Mesenchymal stem cell (in vitro differentiated cells and primary cell): ENCODE measurements around the gene PRKAG2.

ENCODE experiments used
- DNase-seq: peaks from one replicate; pipeline ENCODE4 v3.0.0-alpha.2; 2013
- H2AFZ ChIP-seq: one replicate; pipeline ENCODE4 v1.6.1; 2013; ENCODE audit warnings: low read depth, mild to moderate bottlenecking, control low read depth, inconsistent platforms, low read length, moderate library complexity
- H2AK5ac ChIP-seq: 2 replicates; pipeline ENCODE4 v1.6.1; 2013; ENCODE audit warnings: low read length, moderate library complexity, mild to moderate bottlenecking, inconsistent platforms; ENCODE audit not compliant: severe bottlenecking
- H2BK120ac ChIP-seq: one replicate; pipeline ENCODE4 v1.6.1; 2013; ENCODE audit warnings: low read depth, mild to moderate bottlenecking, inconsistent platforms, low read length, moderate library complexity
- H2BK12ac ChIP-seq, 2 experiments: one replicate each; pipeline ENCODE4 v1.6.1; 2013; ENCODE audit warnings: inconsistent platforms in 2 of 2, low read length in 2 of 2, mild to moderate bottlenecking in 2 of 2, moderate library complexity in 2 of 2, control low read depth in 1 of 2
- H2BK15ac ChIP-seq: one replicate; pipeline ENCODE4 v1.6.1; 2013; ENCODE audit warnings: mild to moderate bottlenecking, low read depth, inconsistent platforms; ENCODE audit not compliant: poor library complexity, severe bottlenecking
- H2BK5ac ChIP-seq: 2 replicates; pipeline ENCODE4 v1.6.1; 2013; ENCODE audit warnings: low read depth, mild to moderate bottlenecking, low read length, control low read depth, inconsistent platforms; ENCODE audit not compliant: poor library complexity, severe bottlenecking
- H3K14ac ChIP-seq, 2 experiments: one replicate each; pipeline ENCODE4 v1.6.1; 2013; ENCODE audit warnings: inconsistent platforms in 2 of 2, low read length in 2 of 2, control low read depth in 1 of 2, mild to moderate bottlenecking in 1 of 2, moderate library complexity in 1 of 2
- H3K18ac ChIP-seq, 2 experiments: one replicate each; pipeline ENCODE4 v1.6.1; 2013; ENCODE audit warnings: inconsistent platforms in 2 of 2, low read length in 2 of 2, control low read depth in 1 of 2, low read depth in 1 of 2, mild to moderate bottlenecking in 1 of 2
- H3K23ac ChIP-seq, 2 experiments: one replicate each; pipeline ENCODE4 v1.6.1; 2013; ENCODE audit warnings: inconsistent platforms in 2 of 2, low read length in 2 of 2, mild to moderate bottlenecking in 2 of 2, moderate library complexity in 2 of 2, control low read depth in 1 of 2
- H3K27ac ChIP-seq: 2 replicates; pipeline ENCODE4 v1.5.1; 2013; ENCODE audit warnings: mild to moderate bottlenecking, moderate library complexity, low read length, control low read depth, inconsistent platforms; ENCODE audit not compliant: poor library complexity, severe bottlenecking
- H3K27me3 ChIP-seq, 2 experiments: 2 replicates each; pipeline versions ENCODE4 v1.6.1 to v1.7.0; 2013; ENCODE audit warnings: low read length in 2 of 2, mild to moderate bottlenecking in 2 of 2, moderate library complexity in 2 of 2, control low read depth in 1 of 2, inconsistent platforms in 1 of 2; ENCODE audit not compliant: control insufficient read depth in 1 of 2, insufficient read depth in 1 of 2
- H3K36me3 ChIP-seq, 2 experiments: 2 replicates each; pipeline versions ENCODE4 v1.6.1 to v1.7.0; 2013; ENCODE audit warnings: low read length in 2 of 2, control low read depth in 1 of 2, inconsistent platforms in 1 of 2, low read depth in 1 of 2, mild to moderate bottlenecking in 1 of 2; ENCODE audit not compliant: insufficient read depth in 2 of 2, control insufficient read depth in 1 of 2
- H3K4ac ChIP-seq, 2 experiments: one replicate each; pipeline ENCODE4 v1.6.1; 2013; ENCODE audit warnings: inconsistent platforms in 2 of 2, low read length in 2 of 2, mild to moderate bottlenecking in 2 of 2, moderate library complexity in 2 of 2, control low read depth in 1 of 2, low read depth in 1 of 2
- H3K4me1 ChIP-seq: 2 replicates; pipeline ENCODE4 v1.6.1; 2013; ENCODE audit warnings: low read depth, low read length, control low read depth; ENCODE audit not compliant: control insufficient read depth, insufficient read depth
- H3K4me2 ChIP-seq: 2 replicates; pipeline ENCODE4 v1.6.1; 2013; ENCODE audit warnings: low read length, mild to moderate bottlenecking, inconsistent platforms; ENCODE audit not compliant: poor library complexity, severe bottlenecking
- H3K4me3 ChIP-seq, 2 experiments: 2 replicates each; pipeline versions ENCODE4 v1.5.1 to v1.7.0; 2013; ENCODE audit warnings: low read length in 2 of 2, mild to moderate bottlenecking in 2 of 2, control low read depth in 1 of 2, low read depth in 1 of 2; ENCODE audit not compliant: insufficient read depth in 1 of 2
- H3K79me1 ChIP-seq: replicated peaks from 2 replicates; pipeline ENCODE4 v1.6.1; 2013; ENCODE audit warnings: mild to moderate bottlenecking, control low read depth, low read length, inconsistent platforms; ENCODE audit not compliant: poor library complexity, severe bottlenecking
- H3K9ac ChIP-seq: 2 replicates; pipeline ENCODE4 v1.7.0; 2013; ENCODE audit warnings: mild to moderate bottlenecking, low read length, moderate library complexity
- H3K9me3 ChIP-seq: 2 replicates; pipeline ENCODE4 v1.7.0; 2013; ENCODE audit warnings: mild to moderate bottlenecking, low read length; ENCODE audit not compliant: control insufficient read depth
- H4K8ac ChIP-seq: one replicate; pipeline ENCODE4 v1.6.1; 2013; ENCODE audit warnings: inconsistent platforms, mild to moderate bottlenecking, low read length, moderate library complexity
- H4K91ac ChIP-seq: one replicate; pipeline ENCODE4 v1.6.1; 2013; ENCODE audit warnings: mild to moderate bottlenecking, low read length, inconsistent platforms
- WGBS: methylation state at CpG from one replicate; pipeline ENCODE4 v1.1.7; 2013; ENCODE audit warnings: mixed read lengths; 5-methylcytosine and 5-hydroxymethylcytosine counted together

PRKAG2 gene

GRCh38 chr7:151647874-151648273 is 229.0 kb downstream of the PRKAG2 start:
- Histone ChIP-seq H2AK5ac (no peak overlapping the region), H3K9me3 (no peaks in the 10 kb centered on the region), H2BK12ac (no peak overlapping the region), H2BK5ac (no peak overlapping the region), H3K4me2 (no peak overlapping the region), H2AFZ (no peak overlapping the region), H3K27me3 (no peaks in the 10 kb centered on the region), H3K18ac (no peak overlapping the region), H3K79me1 (no peaks in the 10 kb centered on the region), H4K8ac (no peak overlapping the region), H3K14ac (no peak overlapping the region), H3K23ac (no peak overlapping the region), H4K91ac (no peak overlapping the region), H3K36me3 (no peaks in the 10 kb centered on the region), H2BK120ac (no peak overlapping the region), H2BK15ac (no peak overlapping the region), H3K4me3 (peak overlapping the region in 1 of 2 experiments; percentile 48), H3K4me1 (peaks cover 14% of the 10 kb centered on the region), H3K4ac (no peak overlapping the region), H3K9ac (peak overlapping the region; percentile 47), H3K27ac (no peak overlapping the region)
- WGBS: 94% methylated on average over 3 of the region's 3 CpGs
- no peak for DNase-seq

- Histone ChIP-seq H3K9ac (no peak overlapping the region), H3K4me2 (no peak overlapping the region), H3K23ac (no peak overlapping the region), H2BK5ac (no peak overlapping the region), H3K18ac (no peak overlapping the region), H2BK15ac (no peak overlapping the region), H3K4ac (no peak overlapping the region), H4K91ac (peak overlapping the region; percentile 2), H3K27me3 (no peaks in the 10 kb centered on the region), H3K4me1 (peaks cover 14% of the 10 kb centered on the region), H3K4me3 (no peak overlapping the region), H3K79me1 (no peaks in the 10 kb centered on the region), H4K8ac (no peak overlapping the region), H3K9me3 (no peaks in the 10 kb centered on the region), H3K14ac (no peak overlapping the region), H2AFZ (no peak overlapping the region), H2BK12ac (no peak overlapping the region), H2BK120ac (no peak overlapping the region), H3K27ac (no peak overlapping the region), H3K36me3 (no peaks in the 10 kb centered on the region), H2AK5ac (no peak overlapping the region)
- WGBS: 97% methylated on average over 4 of the region's 5 CpGs
- DNase-seq: no peak
Observed at GRCh38 chr7:151647006-151647405, 229.9 kb downstream of the PRKAG2 start.

- Histone ChIP-seq H3K9ac (no peak overlapping the region), H2AFZ (no peak overlapping the region), H3K18ac (no peak overlapping the region), H3K4me2 (no peak overlapping the region), H2BK5ac (no peak overlapping the region), H3K36me3 (no peaks in the 10 kb centered on the region), H3K79me1 (no peaks in the 10 kb centered on the region), H4K91ac (no peak overlapping the region), H3K27ac (no peak overlapping the region), H2BK120ac (no peak overlapping the region), H2BK15ac (no peak overlapping the region), H4K8ac (no peak overlapping the region), H3K9me3 (no peaks in the 10 kb centered on the region), H3K4me1 (peaks cover 9% of the 10 kb centered on the region), H3K27me3 (no peaks in the 10 kb centered on the region), H3K23ac (no peak overlapping the region), H2BK12ac (no peak overlapping the region), H3K4me3 (no peak overlapping the region), H2AK5ac (no peak overlapping the region), H3K4ac (no peak overlapping the region), H3K14ac (no peak overlapping the region)
- no peak for DNase-seq
- WGBS: 89% methylated on average over 2 of the region's 2 CpGs
Observed at GRCh38 chr7:151645311-151645710, 231.6 kb downstream of the PRKAG2 start.

- no peak overlapping the region for H4K91ac ChIP-seq
- H2AFZ ChIP-seq: no peak overlapping the region
- no peak overlapping the region for H2AK5ac ChIP-seq
- H3K9ac ChIP-seq: no peak overlapping the region
- H3K4me2 ChIP-seq: no peak overlapping the region
- DNase-seq: no peak
- H3K4ac ChIP-seq: no peak overlapping the region
- H2BK15ac ChIP-seq: no peak overlapping the region
- H3K4me3 ChIP-seq: no peak overlapping the region
- H2BK5ac ChIP-seq: no peak overlapping the region
- H3K4me1 ChIP-seq: peaks cover 6% of the 10 kb centered on the region
- no peaks in the 10 kb centered on the region for H3K9me3 ChIP-seq
- H3K36me3 ChIP-seq: no peaks in the 10 kb centered on the region
- H3K27ac ChIP-seq: no peak overlapping the region
- H3K18ac ChIP-seq: no peak overlapping the region
- no peak overlapping the region for H3K23ac ChIP-seq
- H4K8ac ChIP-seq: no peak overlapping the region
- no peak overlapping the region for H3K14ac ChIP-seq
- H3K79me1 ChIP-seq: no peaks in the 10 kb centered on the region
- H2BK120ac ChIP-seq: no peak overlapping the region
- H2BK12ac ChIP-seq: no peak overlapping the region
- no peaks in the 10 kb centered on the region for H3K27me3 ChIP-seq
Observed at GRCh38 chr7:151644554-151644953, 232.4 kb downstream of the PRKAG2 start.
